B cell (primary cell): Measurements from ENCODE around the gene PARD3. TPM values are rescaled to one million over a fixed set of nuclear protein-coding genes. Genes with fewer than 3 reads are reported as not detected.
"Not testable (repeated sequence)": the region's sequence is repeated elsewhere in the genome, so short reads cannot be mapped to it uniquely, and the experiment has no call there.

Experiments used
- ATAC-seq: fragments of 200-7000 bp; cut with Tn5 transposase; one replicate; pipeline ENCODE4 v1.10.0; 2021; ENCODE audit warnings: low read depth, mild to moderate bottlenecking, moderate number of reproducible peaks, moderate library complexity
- CTCF ChIA-PET: fragments of 350-600 bp; sonication (Branson Sonifier 250); formaldehyde crosslinking; loops from one replicate; lab custom pipeline; 2021; ENCODE audit warnings: antibody characterized with exemption, inconsistent platforms; lab: Charles Lee
- POLR2A ChIA-PET: fragments of 350-600 bp; sonication (Branson Sonifier 250); formaldehyde crosslinking; loops from one replicate; lab custom pipeline; 2021; ENCODE audit warnings: antibody characterized with exemption; lab: Charles Lee
- DNase-seq: peaks from one replicate; pipeline ENCODE4 v3.0.0; 2013
- H2AFZ ChIP-seq: 2 replicates; pipeline ENCODE4 v1.6.1; 2012; ENCODE audit warnings: mild to moderate bottlenecking, low read depth, low read length; ENCODE audit not compliant: insufficient read depth, poor library complexity, severe bottlenecking
- H3K27ac ChIP-seq, 2 donors: 1 replicate in 1 of 2; 2 replicates in 1 of 2; pipeline ENCODE4 v1.5.1; 2012 to 2013; ENCODE audit warnings: low read length in 2 of 2, mild to moderate bottlenecking in 2 of 2, moderate library complexity in 1 of 2
- H3K27me3 ChIP-seq, 4 experiments: fragments of 200-600 bp in 1 of 4; sonication (generic) in 1 of 4; replicated peaks in 1 of 4; 1 replicate in 2 of 4; 2 replicates in 2 of 4; pipeline versions ENCODE4 v1.6.1 to v1.7.0; 2013 to 2016; ENCODE audit warnings: low read length in 3 of 4, mild to moderate bottlenecking in 2 of 4, mixed read lengths in 1 of 4, moderate library complexity in 1 of 4; ENCODE audit not compliant: insufficient read depth in 4 of 4, control insufficient read depth in 3 of 4; ENCODE audit errors: control extremely low read depth in 1 of 4
- H3K36me3 ChIP-seq, 2 experiments: replicated peaks in 1 of 2; 1 replicate in 1 of 2; 2 replicates in 1 of 2; pipeline versions ENCODE4 v1.6.1 to v1.7.1; 2013; ENCODE audit warnings: low read length in 1 of 2; ENCODE audit not compliant: insufficient read depth in 2 of 2, control insufficient read depth in 1 of 2; ENCODE audit errors: control extremely low read depth in 1 of 2, extremely low read depth in 1 of 2
- H3K4me1 ChIP-seq, 2 donors: fragments of 200-600 bp in 1 of 2; sonication (generic) in 1 of 2; 1 replicate in 1 of 2; 2 replicates in 1 of 2; pipeline versions ENCODE4 v1.5.1 to v1.6.1; 2013 to 2017; ENCODE audit warnings: low read length in 2 of 2; ENCODE audit not compliant: control insufficient read depth in 2 of 2, insufficient read depth in 2 of 2
- H3K4me2 ChIP-seq: replicated peaks from 2 replicates; pipeline ENCODE3; 2012; ENCODE audit warnings: mild to moderate bottlenecking, low read depth, low read length; ENCODE audit not compliant: poor library complexity, severe bottlenecking
- H3K4me3 ChIP-seq, 5 experiments: fragments of 200-600 bp in 1 of 5; sonication (generic) in 1 of 5; 1 replicate in 3 of 5; 2 replicates in 2 of 5; pipeline versions ENCODE4 v1.5.1 to v1.7.0; 2011 to 2016; ENCODE audit warnings: low read length in 4 of 5, mild to moderate bottlenecking in 4 of 5, low read depth in 2 of 5, control low read depth in 1 of 5, moderate library complexity in 1 of 5; ENCODE audit not compliant: insufficient read depth in 1 of 5; ENCODE audit errors: control extremely low read depth in 1 of 5, extremely low read depth in 1 of 5
- H3K79me2 ChIP-seq: fragments of 200-600 bp; sonication (generic); one replicate; pipeline ENCODE4 v1.6.0; 2016; ENCODE audit warnings: low read length; ENCODE audit not compliant: control insufficient read depth, insufficient read depth
- H3K9ac ChIP-seq: fragments of 200-600 bp; sonication (generic); 2 replicates; pipeline ENCODE4 v1.6.1; 2017; ENCODE audit warnings: mild to moderate bottlenecking, low read length, moderate library complexity
- H3K9me3 ChIP-seq, 3 donors: one replicate each; pipeline versions ENCODE4 v1.6.1 to v1.7.1; 2013; ENCODE audit warnings: low read length in 2 of 3; ENCODE audit not compliant: control insufficient read depth in 2 of 3, insufficient read depth in 1 of 3; ENCODE audit errors: control extremely low read depth in 1 of 3
- H4K20me1 ChIP-seq: 2 replicates; pipeline ENCODE4 v1.6.0; 2012; ENCODE audit warnings: mild to moderate bottlenecking, low read length; ENCODE audit not compliant: insufficient read depth, control insufficient read depth, poor library complexity, severe bottlenecking
- H3K27ac Mint-ChIP-seq: one replicate; pipeline ENCODE4 v1.8.0; 2021; ENCODE audit warnings: mixed read lengths
- H3K27me3 Mint-ChIP-seq: one replicate; pipeline ENCODE4 v1.8.0; 2021; ENCODE audit warnings: mixed read lengths
- H3K4me1 Mint-ChIP-seq: one replicate; pipeline ENCODE4 v1.8.0; 2021; ENCODE audit warnings: mixed read lengths
- H3K4me3 Mint-ChIP-seq: one replicate; pipeline ENCODE4 v1.8.0; 2021; ENCODE audit warnings: mixed read lengths
- H3K9me3 Mint-ChIP-seq: one replicate; pipeline ENCODE4 v1.8.0; 2022; ENCODE audit warnings: mixed read lengths; ENCODE audit not compliant: insufficient read depth
- CTCF ChIP-seq: fragments of 200-600 bp; IDR thresholded peaks from one replicate; pipeline ENCODE4 v1.8.0; 2022; ENCODE audit warnings: antibody characterized with exemption, mild to moderate bottlenecking
- EZH2 ChIP-seq: IDR thresholded peaks from 2 replicates; pipeline ENCODE4 v1.6.1; 2012; ENCODE audit warnings: borderline replicate concordance, low read depth, mild to moderate bottlenecking, moderate library complexity, low read length; ENCODE audit not compliant: insufficient read depth, poor library complexity, severe bottlenecking
- WGBS: methylation state at CpG from one replicate; pipeline ENCODE4 v1.1.5; 2013; ENCODE audit warnings: missing lambda C conversion rate; ENCODE audit not compliant: insufficient coverage; 5-methylcytosine and 5-hydroxymethylcytosine counted together
- intact Hi-C: fragments of 100-400 bp; cut with micrococcal nuclease; formaldehyde crosslinking; loops from one replicate; pipeline ENCODE4 v1.10.0; 2022
- polyA plus RNA-seq: library from polyadenylated mRNA; depleted of rRNA; stranded (reverse); fragments of >200 nt; gene quantifications from 2 replicates; pipeline ENCODE4 v1.2.3, GENCODE V29; 2012
- total RNA-seq, 2 donors: library from RNA; stranded (reverse); fragments of 120-200 nt in 1 of 2; gene quantifications; 1 replicate in 1 of 2; 2 replicates in 1 of 2; pipeline versions ENCODE4 v1.2.3 to v1.2.4, GENCODE V29; 2013 to 2022

Gene PARD3
- total and polyA plus RNA-seq, 2 donors (not counting 1 experiment from before 2014, with no cell fraction given) = not detected

GRCh38 chr10:34742456-34742855 lies 72.6 kb downstream of the PARD3 start:
- Histone ChIP-seq H4K20me1 (no peaks in the 10 kb centered on the region), H3K9me3 (no peaks in the 10 kb centered on the region), H3K4me2 (no peak overlapping the region), H2AFZ (no peak overlapping the region), H3K4me1 (no peaks in the 10 kb centered on the region), H3K4me3 (no peak overlapping the region), H3K27ac (no peak overlapping the region), H3K79me2 (no peaks in the 10 kb centered on the region), H3K27me3 (peaks cover 0 to 3% (median 0%) of the 10 kb centered on the region in 4 experiments), H3K36me3 (no peaks in the 10 kb centered on the region), H3K9ac (no peak overlapping the region)
- WGBS = 83% methylated on average over 5 of the region's 6 CpGs
- no peaks in the 10 kb centered on the region for H3K4me1 Mint-ChIP-seq
- peaks cover 12% of the 10 kb centered on the region for H3K27me3 Mint-ChIP-seq
- no peak for DNase-seq
- no peak for ATAC-seq
- no peaks in the 10 kb centered on the region for H3K9me3 Mint-ChIP-seq
- ChIA-PET POLR2A (no interaction called here), CTCF (no interaction called here)
- intact Hi-C loops = no loop called here
- no peak overlapping the region for H3K4me3 Mint-ChIP-seq
- TF ChIP-seq EZH2 (no peak), CTCF (no peak)
- H3K27ac Mint-ChIP-seq = no peak overlapping the region

GRCh38 chr10:34741087-34741486 lies 74.0 kb downstream of the PARD3 start:
- H3K4me1 Mint-ChIP-seq, CTCF ChIA-PET, H3K4me3 Mint-ChIP-seq, H3K4me1 ChIP-seq, H3K27me3 ChIP-seq, H4K20me1 ChIP-seq, H3K27ac ChIP-seq, H3K9ac ChIP-seq, H3K4me2 ChIP-seq, H3K27ac Mint-ChIP-seq, H3K9me3 ChIP-seq, ATAC-seq, H2AFZ ChIP-seq, H3K79me2 ChIP-seq, H3K36me3 ChIP-seq, DNase-seq, intact Hi-C loops, POLR2A ChIA-PET, H3K9me3 Mint-ChIP-seq, H3K4me3 ChIP-seq: not testable (repeated sequence)
- WGBS = no CpG with 5 or more reads among the region's 4 CpGs
- H3K27me3 Mint-ChIP-seq = peaks cover 12% of the 10 kb centered on the region
